Brain microvascular endothelial cell (primary cell): ENCODE data around the gene DHCR7.

Experiments used
- DNase-seq: peaks from one replicate; pipeline ENCODE4 v3.0.0-alpha.2; 2020
- H3K27ac ChIP-seq: fragments of 250-450 bp; sonication (Bioruptor Pico); 2 replicates; pipeline ENCODE4 v1.5.1; 2020; ENCODE audit warnings: mild to moderate bottlenecking, moderate library complexity
- H3K27me3 ChIP-seq: fragments of 250-450 bp; sonication (Bioruptor Pico); replicated peaks from 2 replicates; pipeline ENCODE4 v1.5.1; 2020; ENCODE audit warnings: mild to moderate bottlenecking
- H3K36me3 ChIP-seq: fragments of 250-450 bp; sonication (Bioruptor Pico); replicated peaks from 2 replicates; pipeline ENCODE4 v1.5.1; 2020; ENCODE audit warnings: mild to moderate bottlenecking
- H3K4me3 ChIP-seq: 2 replicates; pipeline ENCODE4 v1.5.1; 2011; ENCODE audit warnings: low read depth, mild to moderate bottlenecking, control low read depth, low read length, moderate library complexity
- CTCF ChIP-seq: IDR thresholded peaks from 2 replicates; pipeline ENCODE4 v1.5.1; 2011; ENCODE audit warnings: low read depth, mild to moderate bottlenecking, moderate library complexity, low read length, control low read depth, inconsistent platforms; ENCODE audit errors: missing control alignments
- in situ Hi-C: cut with HindIII; loops from 2 replicates; pipeline ENCODE4 v1.10.0; 2017; ENCODE audit warnings: low sequenced_read_pairs, low pct_ligation_motif_present

DHCR7 gene

DNA sequence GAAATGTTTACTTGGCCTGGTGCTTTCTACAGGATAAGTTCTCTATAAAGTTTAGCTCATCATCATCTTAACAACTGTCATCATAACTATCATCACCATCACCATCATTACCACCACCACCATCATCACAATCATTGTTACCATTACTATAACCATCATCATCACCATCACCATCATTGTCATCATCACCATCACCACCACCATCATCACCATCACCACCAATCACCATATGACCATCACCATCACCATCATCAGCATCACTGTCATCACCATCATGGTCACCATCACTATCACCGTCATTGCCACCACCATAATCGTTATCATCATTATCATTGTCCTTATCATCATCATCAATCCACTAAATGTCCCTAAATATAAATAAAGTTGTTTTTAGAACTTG is 54.9 kb downstream of the DHCR7 start:
- H3K27ac ChIP-seq: no peak overlapping the region
- no peaks in the 10 kb centered on the region for H3K36me3 ChIP-seq
- no peaks in the 10 kb centered on the region for H3K27me3 ChIP-seq
- DNase-seq: no peak
- in situ Hi-C loops: no loop called here
- TF ChIP-seq CTCF: no peak
- no peak overlapping the region for H3K4me3 ChIP-seq

DNA sequence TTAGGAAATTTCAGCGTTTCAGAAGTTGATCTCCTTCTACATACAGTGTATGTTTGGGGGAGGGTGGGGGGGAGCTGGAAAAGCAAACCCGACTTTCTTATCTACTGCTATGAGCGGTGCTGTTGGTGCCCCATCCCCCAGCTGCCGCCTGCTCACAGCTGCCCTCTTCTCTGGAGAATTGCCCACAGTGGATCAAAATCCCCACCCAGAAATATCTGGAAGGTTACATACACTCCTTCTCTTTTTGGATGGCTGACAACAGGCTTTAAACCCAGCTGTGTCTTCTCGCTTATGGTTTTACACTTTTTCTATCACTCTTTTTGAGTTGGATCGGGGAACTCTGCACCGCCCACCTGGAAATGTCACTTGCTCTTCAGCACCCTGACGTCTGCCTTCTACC is 56.4 kb downstream of the DHCR7 start:
- in situ Hi-C loops: no loop called here
- no peaks in the 10 kb centered on the region for H3K36me3 ChIP-seq

DNA sequence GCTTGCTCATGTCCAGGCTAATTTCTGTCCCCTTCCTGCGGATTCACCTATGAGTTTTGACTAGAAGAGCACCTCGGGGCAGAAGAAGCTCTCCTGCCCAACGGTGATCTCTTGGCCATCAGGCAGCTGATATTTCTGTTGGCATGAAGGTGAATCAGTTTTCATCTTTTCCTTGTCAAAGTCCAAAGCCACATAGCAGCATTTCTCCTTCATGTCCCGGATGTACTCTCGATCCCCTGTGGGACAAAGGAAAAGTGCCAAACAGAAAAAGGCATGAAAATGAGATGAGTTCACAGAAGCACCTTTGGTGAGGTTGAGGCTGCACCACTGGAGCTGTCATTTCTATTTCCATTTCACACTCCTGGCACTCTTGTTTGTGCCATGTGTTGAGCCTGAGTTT is 56.8 kb downstream of the DHCR7 start:
- TF ChIP-seq CTCF: no peak
- Histone ChIP-seq H3K36me3 (no peaks in the 10 kb centered on the region), H3K27me3 (no peaks in the 10 kb centered on the region), H3K4me3 (no peak overlapping the region), H3K27ac (no peak overlapping the region)
- in situ Hi-C loops: no loop called here
- no peak for DNase-seq

More for the DNA sequence above, 56.4 kb downstream of the DHCR7 start:
- no peaks in the 10 kb centered on the region for H3K27me3 ChIP-seq
- H3K4me3 ChIP-seq: no peak overlapping the region
- DNase-seq: no peak
- H3K27ac ChIP-seq: no peak overlapping the region
- TF ChIP-seq CTCF: no peak

- no peaks in the 10 kb centered on the region for H3K27me3 ChIP-seq
- TF ChIP-seq CTCF: no peak
- in situ Hi-C loops: no loop called here
Measured at GRCh38 chr11:71388637-71389235, 59.5 kb downstream of the DHCR7 start.

GRCh38 chr11:71387784-71388636 is 60.2 kb downstream of the DHCR7 start:
- Histone ChIP-seq H3K27ac (no peak overlapping the region), H3K36me3 (no peaks in the 10 kb centered on the region), H3K4me3 (no peak overlapping the region), H3K27me3 (no peaks in the 10 kb centered on the region)
- no peak for TF ChIP-seq CTCF
- no peak for DNase-seq
- in situ Hi-C loops: no loop called here

More at GRCh38 chr11:71388637-71389235, 59.5 kb downstream of the DHCR7 start:
- DNase-seq: no peak
- H3K27ac ChIP-seq: no peak overlapping the region
- no peaks in the 10 kb centered on the region for H3K36me3 ChIP-seq
- no peak overlapping the region for H3K4me3 ChIP-seq
